AG04449 (cell line): ENCODE measurements around the gene HCRTR1.
A peak's percentile ranks its signal among the peaks of the same experiment; 100 is the strongest.

Source experiments
- CTCF ChIA-PET: fragments of 350-600 bp; formaldehyde crosslinking; extraction: SDS; loops from one replicate; lab custom pipeline; 2021; ENCODE audit warnings: antibody characterized with exemption; lab: Yijun Ruan, JAX
- POLR2A ChIA-PET: fragments of 400-600, 350-600 bp; formaldehyde crosslinking; extraction: SDS; loops from one replicate; lab custom pipeline; 2020; ENCODE audit warnings: antibody characterized with exemption, inconsistent platforms; lab: Yijun Ruan, JAX
- DNase-seq: peaks from one replicate; pipeline ENCODE4 v3.0.0-alpha.2; 2010; ENCODE audit warnings: low read depth, low spot score
- H3K4me3 ChIP-seq: 2 replicates; pipeline ENCODE4 v1.5.1; 2011; ENCODE audit warnings: low read depth, mild to moderate bottlenecking, control low read depth, low read length
- CTCF ChIP-seq: IDR thresholded peaks from one replicate; pipeline ENCODE4 v1.5.1; 2011; ENCODE audit warnings: mild to moderate bottlenecking, moderate library complexity, low read length, control low read depth, inconsistent platforms; ENCODE audit not compliant: insufficient read depth; ENCODE audit errors: missing control alignments

Gene HCRTR1

GRCh38 chr1:31617916-31618746, 642 bp downstream of the HCRTR1 start:
- ChIA-PET POLR2A (no interaction called here), CTCF (interaction anchor here (0.7 to 5.2 kb wide), 25 partner anchors 8 to 435 kb away, joined by 3 to 58 read pairs (median 4); partner anchors contain the start of gene COL16A1)
- TF ChIP-seq CTCF, result peak; percentile 87
- DNase-seq, result no peak
- H3K4me3 ChIP-seq, result peak overlapping the region; percentile 54

- ChIA-PET POLR2A (no interaction called here), CTCF (interaction anchor here (0.7 to 5.2 kb wide), 21 partner anchors 9 to 436 kb away, joined by 3 to 58 read pairs (median 5); partner anchors contain the start of gene COL16A1)
- TF ChIP-seq CTCF, result no peak
- DNase-seq, result no peak
- no peak overlapping the region for H3K4me3 ChIP-seq
These were observed 1.7 kb downstream of the HCRTR1 start for GRCh38 chr1:31618916-31619846.

- no peak for DNase-seq
- TF ChIP-seq CTCF, result no peak
- ChIA-PET CTCF (interaction anchor here (1.1 to 5.2 kb wide), 3 partner anchors 11 to 56 kb away, joined by 3 to 52 read pairs (median 4); no protein-coding TSS in a partner anchor), POLR2A (no interaction called here)
- H3K4me3 ChIP-seq, result no peak overlapping the region
These were observed 3.4 kb downstream of the HCRTR1 start for GRCh38 chr1:31620631-31621497.

GRCh38 chr1:31621498-31621820, 4.0 kb downstream of the HCRTR1 start:
- ChIA-PET CTCF (interaction anchor here (1.1 to 5.2 kb wide), 3 partner anchors 11 to 56 kb away, joined by 3 to 52 read pairs (median 4); no protein-coding TSS in a partner anchor), POLR2A (no interaction called here)
- TF ChIP-seq CTCF, result no peak
- no peak overlapping the region for H3K4me3 ChIP-seq
- DNase-seq, result no peak

GRCh38 chr1:31621847-31622730, 4.6 kb downstream of the HCRTR1 start:
- DNase-seq, result no peak

More at GRCh38 chr1:31621847-31622730, 4.6 kb downstream of the HCRTR1 start:
- no peak overlapping the region for H3K4me3 ChIP-seq
- ChIA-PET CTCF (interaction anchor here (1.1 to 1.2 kb wide), 2 partner anchors 10 to 12 kb away, joined by 4 read pairs; no protein-coding TSS in a partner anchor), POLR2A (no interaction called here)
- TF ChIP-seq CTCF, result no peak
